Activated CD4-positive, alpha-beta T cell treated with anti-CD3 and anti-CD28 coated beads, Interleukin-2, amount 50 U/mL, for 1 hour (primary cell): ENCODE measurements around the gene LTBP2.

Experiments used
- DNase-seq: peaks from one replicate; pipeline ENCODE4 v3.0.0-alpha.2; 2020

The LTBP2 gene

DNA sequence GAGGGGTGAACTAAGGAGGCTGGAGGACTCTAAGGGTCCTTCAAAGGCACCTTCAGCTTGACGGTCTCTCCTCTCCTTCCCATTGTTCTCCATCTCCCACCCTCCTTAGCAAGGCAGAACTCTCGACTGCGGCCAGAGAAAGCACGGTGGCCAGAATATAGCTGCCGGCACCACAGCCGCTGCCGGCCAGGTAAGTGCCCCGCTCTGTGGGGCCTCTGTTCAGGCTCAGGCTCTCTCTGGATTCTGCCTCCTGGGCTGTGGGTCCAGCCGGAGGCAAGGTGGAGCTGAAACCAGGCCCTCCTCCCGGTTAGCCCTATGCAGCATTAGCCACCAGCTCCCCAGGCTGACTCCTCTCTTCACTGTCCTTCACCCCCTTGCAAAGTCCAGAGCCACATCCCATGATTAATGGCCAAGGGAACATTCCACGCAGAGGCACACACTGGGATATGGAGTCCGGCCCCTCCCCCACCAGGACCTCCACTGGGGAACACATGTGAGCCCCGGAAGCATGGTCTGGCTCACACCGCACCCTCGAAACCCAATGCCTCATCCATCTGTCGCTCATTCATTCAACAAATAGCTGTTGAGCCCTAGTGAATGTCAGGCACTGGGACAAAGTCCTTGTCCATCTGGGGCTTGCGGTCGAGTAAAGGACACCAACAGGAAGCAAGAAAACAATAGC is 25.2 kb downstream of the LTBP2 start:
- DNase-seq, result no peak

DNA sequence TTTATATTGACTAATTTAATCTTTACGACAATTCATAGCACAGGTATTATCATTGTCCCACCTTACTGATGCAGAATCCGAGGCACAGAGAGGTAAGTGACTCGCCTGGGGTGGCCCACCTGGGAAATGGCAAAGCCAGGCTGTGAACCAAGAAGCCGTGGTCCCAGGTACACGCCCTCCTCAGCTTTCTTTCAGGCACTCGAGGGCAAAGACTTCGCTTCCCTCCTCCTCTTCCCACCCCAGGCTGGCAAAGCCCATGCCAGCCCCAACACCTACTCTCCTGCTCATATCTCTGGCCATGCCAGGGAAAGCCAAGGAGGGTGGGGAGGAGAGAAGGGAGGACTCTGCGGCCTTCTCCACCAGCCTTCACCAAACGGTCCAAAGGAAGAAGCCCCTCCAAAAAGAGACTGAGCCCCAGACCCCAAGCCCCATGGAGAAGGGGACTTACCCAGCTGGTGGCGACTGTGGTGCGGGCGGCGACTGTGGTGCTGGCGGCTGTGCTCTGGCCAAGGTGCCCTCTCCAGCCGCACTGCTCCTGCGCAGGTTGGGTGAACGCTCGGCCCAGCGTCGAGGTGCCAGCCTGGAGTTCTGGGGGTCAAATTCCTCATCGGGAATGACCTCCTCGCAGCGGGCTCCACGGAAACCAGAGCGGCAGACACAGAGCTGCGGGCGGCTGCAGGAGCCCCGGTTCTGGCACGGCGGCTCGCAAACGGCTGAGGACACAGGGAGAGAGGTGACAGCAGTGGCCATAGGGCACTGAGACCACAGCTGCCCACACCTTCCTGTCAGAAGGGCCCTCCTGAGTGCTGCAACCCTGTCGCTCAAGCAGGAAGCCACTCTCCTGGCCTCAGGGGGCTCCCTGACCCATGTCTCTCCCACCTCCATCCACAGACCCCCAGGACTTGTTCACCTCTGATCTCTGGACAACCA is 26.4 kb downstream of the LTBP2 start:
- DNase-seq, result no peak

GRCh38 chr14:74584951-74585350 is 27.1 kb downstream of the LTBP2 start:
- DNase-seq, result no peak

- no peak for DNase-seq
These were observed 28.2 kb downstream of the LTBP2 start for GRCh38 chr14:74583689-74584434.

DNA sequence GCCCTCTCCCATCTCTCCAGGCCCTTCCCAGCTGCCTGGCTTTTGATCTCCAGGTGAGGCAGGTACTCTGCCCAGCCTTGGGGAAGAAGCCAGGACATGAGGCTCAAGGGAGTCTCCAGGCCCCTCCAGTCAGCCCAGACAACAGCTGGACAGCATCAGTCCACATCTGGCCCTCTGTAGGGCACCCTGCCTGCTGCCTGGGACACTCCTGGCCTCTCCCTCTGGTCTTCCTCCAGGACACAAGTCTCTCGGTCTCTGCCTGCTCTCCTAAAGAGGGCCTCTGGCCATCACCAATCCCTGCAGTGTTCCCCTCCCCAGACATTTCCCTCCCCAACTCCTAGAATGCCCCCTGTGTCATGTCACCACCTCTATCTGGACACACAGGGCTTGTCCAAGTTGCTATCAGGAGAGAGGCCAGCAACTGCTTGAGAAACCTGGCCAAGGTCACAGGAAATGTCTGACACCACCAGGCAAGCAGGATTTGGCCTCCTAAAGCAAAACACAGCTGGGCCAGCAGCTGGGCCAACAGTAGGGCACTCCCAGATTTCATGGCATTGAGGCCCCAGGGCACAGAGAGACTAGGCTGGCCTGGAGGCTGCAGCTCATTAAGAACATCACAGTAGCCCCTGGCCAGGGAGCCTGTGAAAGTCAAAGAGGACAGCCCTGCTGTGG is 29.0 kb downstream of the LTBP2 start:
- no peak for DNase-seq

DNA sequence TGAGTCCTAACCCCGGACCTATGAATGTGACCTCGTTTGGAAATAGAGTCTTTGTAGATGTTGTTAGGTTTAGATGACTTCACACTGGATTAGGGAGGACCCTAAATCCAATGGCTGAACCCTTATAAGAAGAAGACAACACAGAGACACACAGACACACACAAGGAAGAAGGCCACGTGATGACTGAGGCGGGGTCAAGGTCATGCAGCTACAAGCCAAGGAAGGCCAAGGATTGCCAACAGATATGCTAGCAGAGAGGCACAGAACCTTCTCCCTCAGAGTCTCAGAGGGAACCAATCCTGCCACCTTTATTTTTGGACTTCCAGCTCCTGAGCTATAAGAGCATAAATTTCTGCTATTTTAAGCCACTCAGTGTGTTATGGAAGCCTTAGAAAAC is 31.8 kb downstream of the LTBP2 start:
- DNase-seq, result no peak

DNA sequence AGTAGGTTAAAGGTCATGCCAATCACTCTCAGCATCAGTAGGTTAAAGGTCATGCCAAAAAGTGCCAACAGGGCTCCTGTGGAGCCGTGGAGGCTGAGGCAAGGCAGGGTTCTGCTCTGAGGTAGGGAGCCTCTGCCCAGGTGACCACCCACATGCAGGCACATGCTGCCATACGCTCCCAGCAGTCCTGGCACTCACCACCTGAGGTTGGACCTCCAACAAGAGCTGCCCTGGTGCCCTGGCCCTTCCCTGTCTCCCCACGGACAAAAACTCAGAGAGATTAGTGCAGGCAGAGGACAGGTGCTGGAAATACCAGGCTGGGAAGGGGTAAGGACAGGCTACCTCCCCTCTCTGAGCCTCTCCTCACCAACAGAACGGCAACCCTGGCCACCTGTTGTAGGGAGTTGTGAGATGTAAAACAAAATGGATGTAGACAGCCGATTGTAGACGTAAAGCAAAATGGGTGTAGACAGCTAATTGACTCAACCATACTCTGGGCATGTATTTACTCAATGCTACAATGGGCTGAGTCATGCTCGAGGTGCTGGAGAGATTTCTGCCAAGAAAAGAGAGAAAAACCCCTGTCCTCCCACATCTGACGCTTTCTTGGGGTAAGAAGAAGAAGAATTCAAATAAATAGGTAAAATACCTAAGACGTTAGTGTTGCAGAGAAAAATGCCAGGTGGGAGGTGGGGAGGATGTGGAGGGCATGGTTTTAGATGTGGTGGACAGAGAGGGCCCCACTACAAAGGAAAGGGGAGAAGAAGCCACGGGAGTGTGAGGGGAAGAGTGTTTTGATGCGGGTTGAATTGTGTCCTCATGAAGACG is 32.4 kb downstream of the LTBP2 start:
- DNase-seq, result no peak

GRCh38 chr14:74578479-74578878 is 33.6 kb downstream of the LTBP2 start:
- no peak for DNase-seq

DNA sequence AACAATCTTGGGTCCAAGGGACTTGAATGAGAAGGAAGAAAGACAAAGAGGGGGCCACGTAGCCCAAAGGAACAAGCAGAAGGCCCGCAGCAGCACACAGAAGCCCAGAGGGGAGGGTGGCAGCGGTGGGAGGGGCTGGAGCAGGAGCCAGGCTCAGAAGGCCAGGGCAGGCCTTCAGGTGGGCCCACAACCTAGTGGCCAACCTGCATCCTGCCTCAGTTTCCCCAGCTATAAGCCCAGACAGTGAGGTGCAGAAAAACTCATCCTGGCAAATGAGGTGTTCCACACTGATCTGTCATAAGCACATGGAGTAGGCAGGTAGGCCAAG is 34.1 kb downstream of the LTBP2 start:
- no peak for DNase-seq

GRCh38 chr14:74577247-74577947 is 34.6 kb downstream of the LTBP2 start:
- no peak for DNase-seq

DNA sequence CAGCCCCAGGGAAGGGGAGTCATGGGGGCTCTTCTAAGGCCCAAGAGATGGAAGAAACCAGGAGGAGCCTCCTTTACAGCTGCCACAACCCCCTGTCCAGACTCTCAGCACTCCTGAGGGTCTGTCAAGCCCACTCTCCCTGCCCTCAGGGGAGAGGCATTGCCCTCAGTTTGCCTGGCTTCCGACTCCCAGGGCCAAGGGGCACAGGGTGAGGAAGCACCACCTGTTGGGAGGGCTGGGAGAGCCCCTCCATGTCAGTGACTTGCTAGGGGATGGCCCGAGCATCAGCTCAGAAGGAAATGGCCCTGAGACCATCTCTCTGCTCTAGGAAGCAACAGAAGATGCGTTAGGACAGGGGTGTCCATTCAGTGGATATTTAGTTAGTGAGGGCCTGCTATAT is 36.1 kb downstream of the LTBP2 start:
- DNase-seq, result no peak

- DNase-seq, result no peak
These were observed 36.5 kb downstream of the LTBP2 start for GRCh38 chr14:74575507-74575906.

GRCh38 chr14:74574706-74575105 is 37.3 kb downstream of the LTBP2 start:
- DNase-seq, result no peak

- DNase-seq, result no peak
These were observed 38.0 kb downstream of the LTBP2 start for GRCh38 chr14:74574090-74574433.

- DNase-seq, result no peak
These were observed 38.5 kb downstream of the LTBP2 start for GRCh38 chr14:74573421-74574089.

GRCh38 chr14:74572726-74573301 is 39.2 kb downstream of the LTBP2 start:
- no peak for DNase-seq

DNA sequence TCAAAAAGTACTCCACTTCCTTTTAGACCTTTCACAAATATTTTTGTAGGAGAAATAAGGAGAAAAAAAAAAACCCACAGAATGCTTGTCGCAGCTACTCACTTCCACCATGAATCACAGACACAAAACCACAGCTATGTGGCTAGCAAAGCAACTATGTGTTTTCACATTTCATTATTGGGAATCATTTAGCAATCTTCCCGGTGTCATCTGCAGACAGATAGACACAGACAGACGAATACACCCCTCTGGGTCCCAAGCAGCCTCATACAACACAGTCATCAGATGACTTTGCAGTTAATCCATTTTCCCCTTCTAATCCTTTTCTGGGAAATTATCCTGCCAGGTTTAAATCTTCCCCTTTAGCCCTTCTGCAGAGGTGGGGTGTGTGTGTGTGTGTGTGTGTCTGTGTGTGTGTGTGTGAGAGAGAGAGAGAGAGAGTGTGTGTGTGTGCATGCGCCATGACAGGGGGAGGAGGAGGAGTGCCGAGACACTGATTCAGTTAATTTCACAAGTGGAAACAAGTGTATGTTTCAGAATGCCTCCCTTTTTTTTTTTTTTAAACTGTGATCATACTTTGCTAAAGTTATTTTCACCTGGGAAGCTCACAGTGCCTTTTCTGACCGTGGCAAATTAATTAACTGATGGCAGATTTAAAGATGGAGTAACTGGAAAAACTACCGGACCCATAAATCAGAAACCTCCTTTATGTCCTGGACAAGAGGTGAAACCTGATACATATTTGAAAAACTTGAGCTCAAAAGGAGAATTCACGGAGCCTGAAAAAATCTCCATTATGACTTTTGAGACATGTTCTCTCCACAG is 39.9 kb downstream of the LTBP2 start:
- DNase-seq, result no peak

DNA sequence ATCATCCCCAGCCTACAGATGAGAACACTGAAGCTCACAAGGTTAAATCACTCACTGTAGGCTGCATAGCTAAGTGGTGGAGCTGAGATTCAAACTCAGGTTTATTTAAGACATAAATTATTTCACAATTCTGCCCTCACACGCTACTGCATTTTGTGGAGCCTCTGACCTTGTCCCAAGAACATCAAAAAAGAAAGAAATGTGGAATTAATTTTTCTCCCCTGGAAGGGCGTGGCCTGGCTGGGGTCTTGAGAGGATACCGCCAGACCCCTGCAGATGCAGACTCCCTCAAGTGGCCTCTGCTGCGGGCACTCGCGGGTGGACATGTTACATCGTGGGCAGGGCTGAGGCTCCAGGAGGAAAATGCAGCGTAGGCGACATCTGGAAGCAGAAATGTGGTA is 40.6 kb downstream of the LTBP2 start:
- DNase-seq, result no peak

DNA sequence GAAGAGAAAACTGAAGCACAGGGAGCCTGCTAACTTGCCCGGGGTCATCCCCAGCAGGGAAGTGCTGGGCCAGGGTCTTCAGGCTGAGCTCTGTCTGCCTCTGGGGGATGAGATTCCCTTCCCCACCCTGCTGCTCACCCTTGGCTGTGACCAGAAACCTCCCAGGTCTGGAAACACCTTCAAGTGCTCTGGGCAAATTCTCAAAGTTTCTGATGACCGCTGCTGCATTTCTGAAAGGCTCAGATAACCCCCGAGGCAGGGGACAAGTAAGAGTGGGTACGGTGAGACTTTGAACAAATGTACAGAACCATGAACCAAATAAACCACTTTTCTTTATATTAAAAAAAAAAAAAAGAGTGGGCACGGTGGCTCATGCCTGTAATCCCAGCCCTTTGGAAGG is 41.3 kb downstream of the LTBP2 start:
- no peak for DNase-seq
